Activated naive CD8-positive, alpha-beta T cell treated with anti-CD3 and anti-CD28 coated beads for 36 hours (primary cell): ENCODE results near the gene FAM180B. TPM values are rescaled to one million over a fixed set of nuclear protein-coding genes. Genes with fewer than 3 reads are reported as not detected.

ENCODE experiments used
- total RNA-seq, 2 experiments: library from RNA; stranded (reverse); gene quantifications; one replicate each; pipeline ENCODE4 v1.2.3, GENCODE V29; 2021

Gene FAM180B
- total RNA-seq, 2 experiments from 2014 or later = not detected

Other genes with a start within 250 kb of the FAM180B start
- gene MYBPC3, start 234.0 kb upstream of the FAM180B start, total RNA-seq = not detected
- gene SPI1, start 208.1 kb upstream of the FAM180B start, total RNA-seq = under 1 TPM; 0.25 to 0.36 TPM
- 10 to 100 TPM; 10.9 to 11.4 TPM for gene SLC39A13, start 178.1 kb upstream of the FAM180B start, total RNA-seq
- 100 to 1,000 TPM; 168 to 176 TPM for gene PSMC3, start 160.2 kb upstream of the FAM180B start, total RNA-seq
- gene RAPSN, start 137.5 kb upstream of the FAM180B start, total RNA-seq = under 1 TPM in 1 of 2 experiments, not detected in 1; 0.19 TPM
- 100 to 1,000 TPM; 155 to 157 TPM for gene CELF1, start 33.5 kb upstream of the FAM180B start, total RNA-seq
- 10 to 100 TPM; 55.6 to 56.6 TPM for gene PTPMT1, start 21.1 kb upstream of the FAM180B start, total RNA-seq
- gene KBTBD4, start 7.7 kb upstream of the FAM180B start, total RNA-seq = 10 to 100 TPM; 19.5 to 20.0 TPM
- gene NDUFS3, start 7.6 kb upstream of the FAM180B start, total RNA-seq = 100 to 1,000 TPM; 165 to 166 TPM
- gene C1QTNF4, start 7.7 kb downstream of the FAM180B start, total RNA-seq = not detected
- gene MTCH2, start 55.9 kb downstream of the FAM180B start, total RNA-seq = 100 to 1,000 TPM; 146 to 154 TPM
- gene AGBL2, start 128.7 kb downstream of the FAM180B start, total RNA-seq = 1 to 10 TPM; 2.9 to 5.5 TPM
- 100 to 1,000 TPM; 107 to 116 TPM for gene FNBP4, start 180.7 kb downstream of the FAM180B start, total RNA-seq